CD4-positive, alpha-beta T cell (primary cell): Measurements from ENCODE around the gene DNAAF1. TPM values are rescaled to one million over a fixed set of nuclear protein-coding genes. Genes with fewer than 3 reads are reported as not detected.

Experiments used
- ATAC-seq: fragments of 200-7000 bp; cut with Tn5 transposase; one replicate; pipeline ENCODE4 v1.10.0; 2022; ENCODE audit warnings: mild to moderate bottlenecking; ENCODE audit not compliant: poor library complexity
- CTCF ChIA-PET: fragments of 350-600 bp; sonication (Branson Sonifier 250); formaldehyde crosslinking; loops from one replicate; lab custom pipeline; 2021; ENCODE audit warnings: antibody characterized with exemption, inconsistent platforms; lab: Charles Lee
- POLR2A ChIA-PET: fragments of 350-600 bp; sonication (Branson Sonifier 250); formaldehyde crosslinking; loops from one replicate; lab custom pipeline; 2021; ENCODE audit warnings: antibody characterized with exemption, inconsistent platforms; lab: Charles Lee
- DNase-seq, 14 experiments: peaks; one replicate each; pipeline ENCODE4 v3.0.0-alpha.2; 2013 to 2020; ENCODE audit warnings: mixed read lengths in 2 of 14
- H3K27ac ChIP-seq, 2 donors: one replicate each; pipeline versions ENCODE4 v1.5.1 to v1.7.0; 2013; ENCODE audit warnings: low read length in 2 of 2, low read depth in 1 of 2, mild to moderate bottlenecking in 1 of 2
- H3K27me3 ChIP-seq, 2 experiments: 1 replicate in 1 of 2; 2 replicates in 1 of 2; pipeline versions ENCODE4 v1.6.1 to v1.7.0; 2013; ENCODE audit warnings: low read length in 2 of 2, control low read depth in 1 of 2, mild to moderate bottlenecking in 1 of 2, moderate library complexity in 1 of 2; ENCODE audit not compliant: insufficient read depth in 2 of 2, control insufficient read depth in 1 of 2
- H3K36me3 ChIP-seq: one replicate; pipeline ENCODE4 v1.6.1; 2013; ENCODE audit warnings: low read length, control low read depth; ENCODE audit not compliant: insufficient read depth
- H3K4me1 ChIP-seq: one replicate; pipeline ENCODE4 v1.6.1; 2013; ENCODE audit warnings: low read length, control low read depth; ENCODE audit not compliant: insufficient read depth
- H3K4me3 ChIP-seq: one replicate; pipeline ENCODE4 v1.5.1; 2013; ENCODE audit warnings: mild to moderate bottlenecking, low read length, moderate library complexity
- H3K9me3 ChIP-seq, 2 experiments: 1 replicate in 1 of 2; 2 replicates in 1 of 2; pipeline versions ENCODE4 v1.6.1 to v1.7.0; 2013; ENCODE audit warnings: low read length in 2 of 2, mild to moderate bottlenecking in 2 of 2, control low read depth in 1 of 2, moderate library complexity in 1 of 2; ENCODE audit not compliant: control insufficient read depth in 1 of 2, insufficient read depth in 1 of 2
- H3K27ac Mint-ChIP-seq: one replicate; pipeline ENCODE4 v1.8.0; 2020; ENCODE audit warnings: mixed read lengths
- H3K27me3 Mint-ChIP-seq: one replicate; pipeline ENCODE4 v1.8.0; 2021; ENCODE audit warnings: mixed read lengths
- H3K36me3 Mint-ChIP-seq: one replicate; pipeline ENCODE4 v1.8.0; 2021; ENCODE audit warnings: low read depth, mixed read lengths
- H3K4me1 Mint-ChIP-seq: one replicate; pipeline ENCODE4 v1.8.0; 2021; ENCODE audit warnings: low read depth, mixed read lengths
- H3K4me3 Mint-ChIP-seq: one replicate; pipeline ENCODE4 v1.8.0; 2020; ENCODE audit warnings: mild to moderate bottlenecking, mixed read lengths
- H3K9me3 Mint-ChIP-seq: one replicate; pipeline ENCODE4 v1.8.0; 2020; ENCODE audit warnings: mixed read lengths
- CTCF ChIP-seq: fragments of 200-600 bp; IDR thresholded peaks from one replicate; pipeline ENCODE4 v1.8.0; 2022; ENCODE audit warnings: antibody characterized with exemption, mild to moderate bottlenecking
- intact Hi-C, 2 experiments: fragments of 100-400 bp; cut with DNase I in 1 of 2; cut with micrococcal nuclease in 1 of 2; formaldehyde crosslinking; loops; one replicate each; pipeline versions ENCODE4 v1.15.1 to v1.9.0; 2023 to 2025; cut with DNase I, micrococcal nuclease
- total RNA-seq, 174 experiments: library from RNA in 2 of 174; stranded (reverse) in 2 of 174; gene quantifications; one replicate each; pipeline ENCODE4 v1.2.3 and lab custom pipeline; 2021 to 2026

The DNAAF1 gene
- total RNA-seq, 2 experiments from 2014 or later, result not detected

- H3K36me3 ChIP-seq, result no peaks in the 10 kb centered on the region
- no peaks in the 10 kb centered on the region for H3K9me3 ChIP-seq
- H3K27ac ChIP-seq, result no peak overlapping the region
- CTCF ChIA-PET, result no interaction called here
- peaks cover 2 to 5% of the 10 kb centered on the region in 2 experiments for H3K27me3 ChIP-seq
- intact Hi-C loops, result no loop called here
- no peaks in the 10 kb centered on the region for H3K36me3 Mint-ChIP-seq
- H3K4me3 Mint-ChIP-seq, result no peak overlapping the region
- DNase-seq (no peak), ATAC-seq (no peak)
- no peaks in the 10 kb centered on the region for H3K4me1 ChIP-seq
- POLR2A ChIA-PET, result no interaction called here
- H3K27me3 Mint-ChIP-seq, result peaks cover 11% of the 10 kb centered on the region
- no peak overlapping the region for H3K4me3 ChIP-seq
- no peaks in the 10 kb centered on the region for H3K9me3 Mint-ChIP-seq
- TF ChIP-seq CTCF, result no peak
- no peaks in the 10 kb centered on the region for H3K4me1 Mint-ChIP-seq
- H3K27ac Mint-ChIP-seq, result no peak overlapping the region
Observed at GRCh38 chr16:84223456-84223855, 78.3 kb downstream of the DNAAF1 start.

- TF ChIP-seq CTCF, result no peak
- intact Hi-C loops, result no loop called here
- Mint-ChIP-seq H3K4me3 (no peak overlapping the region), H3K9me3 (no peaks in the 10 kb centered on the region), H3K4me1 (no peaks in the 10 kb centered on the region), H3K27me3 (peaks cover 16% of the 10 kb centered on the region), H3K27ac (no peak overlapping the region), H3K36me3 (no peaks in the 10 kb centered on the region)
- H3K4me3 ChIP-seq, result no peak overlapping the region
- no peaks in the 10 kb centered on the region for H3K36me3 ChIP-seq
- H3K27me3 ChIP-seq, result peaks cover 2 to 5% of the 10 kb centered on the region in 2 experiments
- H3K27ac ChIP-seq, result no peak overlapping the region
- POLR2A ChIA-PET, result no interaction called here
- CTCF ChIA-PET, result no interaction called here
- DNase-seq (no peak), ATAC-seq (no peak)
- no peaks in the 10 kb centered on the region for H3K4me1 ChIP-seq
- H3K9me3 ChIP-seq, result no peaks in the 10 kb centered on the region
Observed at GRCh38 chr16:84224554-84224953, 79.4 kb downstream of the DNAAF1 start.

GRCh38 chr16:84225126-84225525 is 80.0 kb downstream of the DNAAF1 start:
- no peaks in the 10 kb centered on the region for H3K4me1 ChIP-seq
- Mint-ChIP-seq H3K9me3 (no peaks in the 10 kb centered on the region), H3K27me3 (peaks cover 16% of the 10 kb centered on the region), H3K36me3 (no peaks in the 10 kb centered on the region), H3K4me3 (no peak overlapping the region), H3K27ac (no peak overlapping the region), H3K4me1 (no peaks in the 10 kb centered on the region)
- intact Hi-C loops, result no loop called here
- H3K9me3 ChIP-seq, result no peaks in the 10 kb centered on the region
- no peak for ATAC-seq
- H3K27me3 ChIP-seq, result peaks cover 2 to 5% of the 10 kb centered on the region in 2 experiments
- no peak for TF ChIP-seq CTCF
- ChIA-PET CTCF (no interaction called here), POLR2A (no interaction called here)
- no peaks in the 10 kb centered on the region for H3K36me3 ChIP-seq
- H3K27ac ChIP-seq, result no peak overlapping the region
- H3K4me3 ChIP-seq, result no peak overlapping the region
- no peak for DNase-seq
